NCI-H1694 treated with DMSO at 0.1 percent for 48 hours (cell line): Measurements from ENCODE around the gene GPR27.

Source experiments
- DNase-seq: peaks from one replicate; lab custom pipeline; 2025; lab: John Stamatoyannopoulos, UW

GPR27 gene

GRCh38 chr3:71733319-71733718, 20.3 kb upstream of the GPR27 start:
- DNase-seq = no peak

GRCh38 chr3:71734881-71735280, 18.8 kb upstream of the GPR27 start:
- no peak for DNase-seq

GRCh38 chr3:71742621-71743020, 11.0 kb upstream of the GPR27 start:
- no peak for DNase-seq

GRCh38 chr3:71744738-71745137, 8.9 kb upstream of the GPR27 start:
- DNase-seq = no peak

- DNase-seq = no peak
Measured at GRCh38 chr3:71751602-71752001, 2.1 kb upstream of the GPR27 start.

- no peak for DNase-seq
Measured at GRCh38 chr3:71752831-71753700, 589 bp upstream of the GPR27 start.

- DNase-seq = no peak
Measured at GRCh38 chr3:71754610-71755253, 1.1 kb downstream of the GPR27 start.

GRCh38 chr3:71758091-71758490, 4.4 kb downstream of the GPR27 start:
- no peak for DNase-seq

- no peak for DNase-seq
Measured at GRCh38 chr3:71759401-71759800, 5.7 kb downstream of the GPR27 start.

- DNase-seq = no peak
Measured at GRCh38 chr3:71760140-71760539, 6.5 kb downstream of the GPR27 start.

GRCh38 chr3:71763426-71763825, 9.8 kb downstream of the GPR27 start:
- DNase-seq = no peak

- no peak for DNase-seq
Measured at GRCh38 chr3:71771126-71771525, 17.5 kb downstream of the GPR27 start.

GRCh38 chr3:71771884-71772283, 18.2 kb downstream of the GPR27 start:
- DNase-seq = no peak

- no peak for DNase-seq
Measured at GRCh38 chr3:71776538-71776937, 22.9 kb downstream of the GPR27 start.

GRCh38 chr3:71778353-71778752, 24.7 kb downstream of the GPR27 start:
- no peak for DNase-seq

- DNase-seq = peak; percentile 1
Measured at GRCh38 chr3:71779674-71780377, 26.2 kb downstream of the GPR27 start.

GRCh38 chr3:71780430-71780829, 26.8 kb downstream of the GPR27 start:
- no peak for DNase-seq

GRCh38 chr3:71783152-71783551, 29.5 kb downstream of the GPR27 start:
- no peak for DNase-seq

- no peak for DNase-seq
Measured at GRCh38 chr3:71784201-71784913, 30.7 kb downstream of the GPR27 start.

GRCh38 chr3:71784914-71785531, 31.4 kb downstream of the GPR27 start, which contains the start of gene PROK2:
Gene PROK2, minus strand, starts transcription at chr3:71785148. Its CDS starts 96 bp downstream, at chr3:71785052.
- DNase-seq = no peak

- no peak for DNase-seq
Measured at GRCh38 chr3:71785532-71786216, 32.0 kb downstream of the GPR27 start.
